GM20000 (cell line): ENCODE measurements around the gene DYRK1B.

Experiments used
- DNase-seq: peaks from one replicate; pipeline ENCODE4 v3.0.0; 2012; ENCODE audit warnings: low spot score
- CTCF ChIP-seq: IDR thresholded peaks from 2 replicates; pipeline ENCODE4 v1.5.1; 2012; ENCODE audit warnings: mild to moderate bottlenecking, control low read depth; ENCODE audit errors: extremely low read depth, missing control alignments

The DYRK1B gene

DNA sequence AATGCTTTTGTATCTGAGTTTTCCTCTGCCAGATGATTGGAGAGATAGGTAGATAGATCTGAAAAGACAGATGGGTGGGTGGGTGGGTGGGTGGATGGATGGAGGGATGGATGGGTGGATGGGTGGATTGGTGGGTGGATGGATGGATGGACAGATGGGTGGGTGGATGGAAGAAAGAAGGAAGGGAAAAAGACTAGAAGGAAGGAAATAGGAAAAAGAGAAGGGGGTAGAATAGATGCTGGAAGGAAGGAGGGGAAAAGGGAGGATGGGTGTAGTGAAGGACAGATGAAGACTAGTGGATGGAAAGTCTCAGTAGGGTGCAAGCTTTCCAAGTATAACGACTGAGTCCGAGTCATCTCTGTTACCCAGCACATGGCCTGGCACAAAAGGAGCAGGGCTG lies 31.2 kb upstream of the DYRK1B start:
- no peak for DNase-seq
- TF ChIP-seq CTCF: no peak

- no peak for TF ChIP-seq CTCF
- no peak for DNase-seq
Measured at GRCh38 chr19:39864118-39864517, 30.2 kb upstream of the DYRK1B start.

DNA sequence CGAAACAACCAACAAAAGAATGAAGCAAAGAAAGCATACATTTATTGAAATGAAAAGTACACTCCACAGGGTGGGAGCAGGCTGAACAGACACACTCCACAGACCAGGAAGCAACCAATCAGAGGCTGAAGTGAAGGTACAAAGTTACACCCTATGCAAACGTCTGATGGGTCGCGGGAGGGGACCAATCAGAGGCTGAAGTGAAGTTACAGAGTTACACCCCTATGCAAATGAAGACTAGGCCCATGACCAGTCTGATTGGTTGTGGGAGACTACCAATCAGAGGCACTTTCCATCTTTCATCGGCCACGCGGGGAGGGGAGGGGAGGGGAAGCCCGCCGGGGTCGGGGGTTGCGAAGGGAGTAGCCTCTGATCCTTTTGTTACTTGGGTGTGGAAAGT lies 24.6 kb upstream of the DYRK1B start:
- no peak for TF ChIP-seq CTCF
- no peak for DNase-seq

DNA sequence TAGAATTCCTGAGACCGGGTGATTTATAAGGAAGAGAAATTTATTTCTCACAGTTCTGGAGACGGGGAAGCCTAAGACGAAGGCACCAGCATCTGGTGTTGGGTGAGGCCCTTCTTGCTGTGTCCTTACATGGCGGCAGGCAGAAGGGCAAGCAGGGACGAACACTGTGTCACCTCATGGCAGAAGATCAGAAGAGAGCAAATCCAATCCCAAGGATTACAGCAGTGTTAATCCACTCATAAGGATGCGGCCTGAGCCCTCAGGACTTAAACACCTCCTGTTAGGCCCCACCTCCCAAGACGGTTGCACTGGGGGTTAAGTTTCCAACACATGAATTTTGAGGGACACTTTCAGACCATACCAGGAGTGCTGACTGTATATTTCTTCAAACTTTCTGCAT lies 18.9 kb upstream of the DYRK1B start:
- no peak for DNase-seq
- no peak for TF ChIP-seq CTCF

DNA sequence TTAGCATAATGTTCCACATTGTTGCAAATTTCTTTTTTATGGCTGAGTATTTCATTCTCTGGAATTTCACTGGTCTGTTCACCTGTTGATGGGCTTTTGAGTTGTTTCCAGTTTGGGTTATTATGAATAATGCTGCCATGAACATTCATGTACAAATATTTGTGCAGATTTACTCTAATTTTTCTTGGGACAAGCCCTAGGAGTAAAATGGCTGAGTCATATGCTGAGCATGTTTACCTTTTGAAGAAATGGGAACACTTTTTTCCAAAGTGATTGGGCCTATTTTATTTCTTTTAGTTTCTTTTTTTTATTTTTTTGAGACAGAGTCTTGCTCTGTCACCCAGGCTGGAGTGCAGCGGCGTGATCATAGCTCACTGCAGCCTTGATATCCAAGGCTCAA lies 16.9 kb upstream of the DYRK1B start:
- no peak for DNase-seq
- TF ChIP-seq CTCF: no peak

GRCh38 chr19:39848392-39848791 lies 14.4 kb upstream of the DYRK1B start:
- no peak for DNase-seq
- no peak for TF ChIP-seq CTCF

DNA sequence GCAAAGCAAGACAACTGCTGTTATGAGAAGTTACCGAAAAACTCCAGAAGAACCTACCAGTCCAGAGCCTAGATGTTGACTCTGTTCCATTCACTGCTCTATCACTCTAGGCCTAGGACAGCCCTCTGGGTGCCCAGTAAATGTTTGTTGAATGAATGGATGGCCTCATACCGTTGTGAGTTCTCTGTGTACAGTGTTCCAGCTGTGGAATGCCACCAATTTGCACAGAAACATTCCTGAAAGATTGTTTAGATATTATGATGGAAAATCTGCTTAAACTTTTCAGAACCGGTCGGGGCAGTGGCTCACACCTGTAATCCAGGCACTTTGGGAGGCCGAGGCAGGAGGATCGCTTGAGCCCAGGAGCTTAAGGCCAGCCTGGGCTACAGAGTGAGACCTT lies 13.6 kb upstream of the DYRK1B start:
- DNase-seq: no peak
- no peak for TF ChIP-seq CTCF
